Measurements from ENCODE around the gene RNF207. TPM values are rescaled to one million over a fixed set of nuclear protein-coding genes. Genes with fewer than 3 reads are reported as not detected.

Gene RNF207
- total and polyA plus RNA-seq, 2 of the 13 experiments (the other 11 are each of a cell fraction or from before 2014, with no cell fraction given): 9.8 to 15.9 TPM

DNA sequence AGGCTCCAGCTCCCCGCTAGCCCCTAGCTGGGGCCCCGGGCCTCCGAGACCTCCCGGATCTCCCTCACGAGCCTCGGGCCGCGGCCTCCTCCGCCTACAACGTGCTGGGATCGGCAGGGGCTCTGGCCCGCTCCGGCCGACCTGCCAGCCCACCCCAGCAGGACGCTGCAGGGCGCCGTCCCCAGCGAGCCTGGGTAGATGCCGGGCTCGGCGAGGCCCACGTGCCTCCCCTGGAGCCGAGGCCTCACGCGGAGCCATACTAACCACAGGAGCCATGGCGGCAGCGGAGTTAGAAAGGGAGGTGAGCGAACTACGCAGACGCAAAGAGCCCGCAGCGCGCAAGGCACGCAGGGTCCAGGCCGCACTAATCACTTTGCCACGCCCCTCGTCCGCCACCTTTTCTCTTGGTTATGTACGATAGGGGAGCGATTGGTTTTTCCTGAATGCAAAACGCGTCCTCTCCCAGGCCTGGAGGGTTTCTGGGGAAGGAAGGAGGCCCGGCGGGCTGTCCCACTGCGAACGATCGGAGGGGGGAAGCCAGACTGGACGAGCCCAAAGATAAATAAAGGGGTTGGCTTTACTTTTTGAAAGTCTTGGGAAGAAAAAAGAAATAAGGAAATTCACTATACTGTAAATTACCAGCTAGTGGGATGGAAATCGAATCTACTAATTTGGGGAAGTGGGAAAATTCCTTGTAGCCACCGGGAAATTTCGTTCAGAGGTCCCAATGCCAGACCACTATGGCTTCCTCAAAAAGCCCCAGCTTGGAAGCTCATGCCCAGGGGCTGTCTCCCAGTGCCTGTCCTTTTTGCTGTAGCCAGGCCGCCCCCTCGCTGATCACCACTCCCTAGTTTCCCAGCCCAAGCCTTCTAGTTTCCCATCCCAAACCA lies 6.4 kb upstream of the RNF207 start, which contains the start of gene RPL22 (continued):
- 0 out of 2 replicates have a peak, but pooled peaks have one; percentile 23 for TF ChIP-seq IRF1 (CRISPR knock-in tag; IDR thresholded peaks at IDR 0.05; ENCODE audit: low read depth)
- peak; percentile 52; the same call in 1 of the 2 replicates for TF ChIP-seq ZNF543 (CRISPR knock-in tag; IDR thresholded peaks at IDR 0.05)
- peak; percentile 91 for TF ChIP-seq MIXL1 (CRISPR knock-in tag; IDR thresholded peaks at IDR 0.05)
- TF ChIP-seq THAP7 (CRISPR knock-in tag; IDR thresholded peaks at IDR 0.05): peak; percentile 71; the same call in 1 of the 2 replicates
- no peak for TF ChIP-seq ATF1 (CRISPR knock-in tag; IDR thresholded peaks at IDR 0.05)
- TF ChIP-seq FIP1L1 (IDR thresholded peaks at IDR 0.05; ENCODE audit: borderline replicate concordance, insufficient read depth, low read depth, low read length): no peak
- peak; percentile 65; the same call in 1 of the 2 replicates for TF ChIP-seq GPN1 (CRISPR knock-in tag; IDR thresholded peaks at IDR 0.05; ENCODE audit: borderline replicate concordance)
- TF ChIP-seq NFYB (CRISPR knock-in tag; IDR thresholded peaks at IDR 0.05): no peak; the same call in 1 of the 2 replicates
- TF ChIP-seq ZNF33A (CRISPR knock-in tag; IDR thresholded peaks at IDR 0.05; ENCODE audit: borderline replicate concordance): no peak
- peak; percentile 92; the same call in 1 of the 2 replicates for TF ChIP-seq SATB2 (CRISPR knock-in tag; IDR thresholded peaks at IDR 0.05)
- peak; percentile 56; the same call in 1 of the 2 replicates for TF ChIP-seq SNAPC4 (CRISPR knock-in tag; IDR thresholded peaks at IDR 0.05)
- TF ChIP-seq ZFY (CRISPR knock-in tag; IDR thresholded peaks at IDR 0.05): peak; percentile 99
- TF ChIP-seq, protein P1, sequence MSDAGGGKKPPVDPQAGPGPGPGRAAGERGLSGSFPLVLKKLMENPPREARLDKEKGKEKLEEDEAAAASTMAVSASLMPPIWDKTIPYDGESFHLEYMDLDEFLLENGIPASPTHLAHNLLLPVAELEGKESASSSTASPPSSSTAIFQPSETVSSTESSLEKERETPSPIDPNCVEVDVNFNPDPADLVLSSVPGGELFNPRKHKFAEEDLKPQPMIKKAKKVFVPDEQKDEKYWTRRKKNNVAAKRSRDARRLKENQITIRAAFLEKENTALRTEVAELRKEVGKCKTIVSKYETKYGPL (CRISPR knock-in tag; IDR thresholded peaks at IDR 0.05): peak; percentile 71; the same call in 1 of the 2 replicates
- TF ChIP-seq GABPA (IDR thresholded peaks at IDR 0.05; ENCODE audit: low read depth, low read length): no peak
- TF ChIP-seq GABPA (CRISPR knock-in tag; IDR thresholded peaks at IDR 0.05; ENCODE audit: low read depth): peak; percentile 68
- TF ChIP-seq KLF12 (CRISPR knock-in tag; IDR thresholded peaks at IDR 0.05; ENCODE audit: borderline replicate concordance): peak; percentile 99
- no peak for TF ChIP-seq TFE3 (CRISPR knock-in tag; IDR thresholded peaks at IDR 0.05)
